Measurements from ENCODE around the gene EYS.
"Not testable (repeated sequence)": the region's sequence is repeated elsewhere in the genome, so short reads cannot be mapped to it uniquely, and the experiment has no call there.

- TF ChIP-seq, protein P1, sequence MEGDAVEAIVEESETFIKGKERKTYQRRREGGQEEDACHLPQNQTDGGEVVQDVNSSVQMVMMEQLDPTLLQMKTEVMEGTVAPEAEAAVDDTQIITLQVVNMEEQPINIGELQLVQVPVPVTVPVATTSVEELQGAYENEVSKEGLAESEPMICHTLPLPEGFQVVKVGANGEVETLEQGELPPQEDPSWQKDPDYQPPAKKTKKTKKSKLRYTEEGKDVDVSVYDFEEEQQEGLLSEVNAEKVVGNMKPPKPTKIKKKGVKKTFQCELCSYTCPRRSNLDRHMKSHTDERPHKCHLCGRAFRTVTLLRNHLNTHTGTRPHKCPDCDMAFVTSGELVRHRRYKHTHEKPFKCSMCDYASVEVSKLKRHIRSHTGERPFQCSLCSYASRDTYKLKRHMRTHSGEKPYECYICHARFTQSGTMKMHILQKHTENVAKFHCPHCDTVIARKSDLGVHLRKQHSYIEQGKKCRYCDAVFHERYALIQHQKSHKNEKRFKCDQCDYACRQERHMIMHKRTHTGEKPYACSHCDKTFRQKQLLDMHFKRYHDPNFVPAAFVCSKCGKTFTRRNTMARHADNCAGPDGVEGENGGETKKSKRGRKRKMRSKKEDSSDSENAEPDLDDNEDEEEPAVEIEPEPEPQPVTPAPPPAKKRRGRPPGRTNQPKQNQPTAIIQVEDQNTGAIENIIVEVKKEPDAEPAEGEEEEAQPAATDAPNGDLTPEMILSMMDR (IDR thresholded peaks at IDR 0.05 in 2 of 3, conservative IDR thresholded peaks at IDR 0.05 in 1 of 3; ENCODE audit: borderline replicate concordance in 1 of 3, insufficient read depth in 1 of 3, low read depth in 2 of 3, low read length in 2 of 3) = not testable (repeated sequence)
- not testable (repeated sequence) for TF ChIP-seq RAD21 (IDR thresholded peaks at IDR 0.05; ENCODE audit: low read depth); EZH2 (IDR thresholded peaks at IDR 0.05); FOSL1 (IDR thresholded peaks at IDR 0.05; ENCODE audit: low read depth); CEBPB (IDR thresholded peaks at IDR 0.05; ENCODE audit: low read depth)
Observed at GRCh38 chr6:64238908-64239307, 1468.1 kb downstream of the EYS start.
